Measurements from ENCODE around the gene GLYAT. TPM values are rescaled to one million over a fixed set of nuclear protein-coding genes. Genes with fewer than 3 reads are reported as not detected.
"Not testable (repeated sequence)": the region's sequence is repeated elsewhere in the genome, so short reads cannot be mapped to it uniquely, and the experiment has no call there.

GLYAT gene
- polyA plus RNA-seq, 4 donors = 2.7 to 151 (median 126) TPM

DNA sequence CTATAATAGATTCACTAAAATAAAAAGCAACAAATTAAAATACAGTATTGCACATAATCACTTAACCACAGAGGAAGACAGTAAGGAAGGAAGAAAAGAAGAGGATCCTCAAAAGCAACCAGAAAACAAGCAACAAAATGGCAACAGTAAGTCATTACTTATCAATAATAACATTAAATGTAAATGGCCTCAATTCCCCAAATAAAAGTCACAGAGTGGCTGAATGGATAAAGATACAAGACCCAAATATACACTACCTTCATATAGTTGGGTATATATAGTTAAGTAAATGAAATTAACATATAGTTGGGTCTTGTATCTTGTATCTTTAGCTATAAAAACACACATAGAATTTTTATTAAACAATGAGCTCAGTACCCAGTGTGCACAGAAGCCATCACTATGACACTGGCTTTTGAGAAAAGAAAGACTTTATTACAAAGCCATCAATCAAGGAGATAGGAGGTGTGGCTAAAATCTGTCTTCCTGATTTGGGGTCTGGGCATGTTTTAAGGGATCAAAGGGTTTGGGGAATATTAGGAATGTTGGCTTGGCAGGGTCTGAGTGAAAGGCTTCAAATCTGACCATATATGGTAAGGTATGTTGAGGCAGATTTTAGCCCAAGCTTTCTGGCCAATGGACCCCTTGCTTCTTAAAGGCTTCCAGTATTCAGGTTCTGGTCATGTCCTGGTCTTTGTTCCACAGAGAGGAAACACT is 13.4 kb upstream of the GLYAT start:
- DNase-seq (ENCODE audit: low read depth in 4 of 4, low spot score in 3 of 4) = no peak

DNA sequence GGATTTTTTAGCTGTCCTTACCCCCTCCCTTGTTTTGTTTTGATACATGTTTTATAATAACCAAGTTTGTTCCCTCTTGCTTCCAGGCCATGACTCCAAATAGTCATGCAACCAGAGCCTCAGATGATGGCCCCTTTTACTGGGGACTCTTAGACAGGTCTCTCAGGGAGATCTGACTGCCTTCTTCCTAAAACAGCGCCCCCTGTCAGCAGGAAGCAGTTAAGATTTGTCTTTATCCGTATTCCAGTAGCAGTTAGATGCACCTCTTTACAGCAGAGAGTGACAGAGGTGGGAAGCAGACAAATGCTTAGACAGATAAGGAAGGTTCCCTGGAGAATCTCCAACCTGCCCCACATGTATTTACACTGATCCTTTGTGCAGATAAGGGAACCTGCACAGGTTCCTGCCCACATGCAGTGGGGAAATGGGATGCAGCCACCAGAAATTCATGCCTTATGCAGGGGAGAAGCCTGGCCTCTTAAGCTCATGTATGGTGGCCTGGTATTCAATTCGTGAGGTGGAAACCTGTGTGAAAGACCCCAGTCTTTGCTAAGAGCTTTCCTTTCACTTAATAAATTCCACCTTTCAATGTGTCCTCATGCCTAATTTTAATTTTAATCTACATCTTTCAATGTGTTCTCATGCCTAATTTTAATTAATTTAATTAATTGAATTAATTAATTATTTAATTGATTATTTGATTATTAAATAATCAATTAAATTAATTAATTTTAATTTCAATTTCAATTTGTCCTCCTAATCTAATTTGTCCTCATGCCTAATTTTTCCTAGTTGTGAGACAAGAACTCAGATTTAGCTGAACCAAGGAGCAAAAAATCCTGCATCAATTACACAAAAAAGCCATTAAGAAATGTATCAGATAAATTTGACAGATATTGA is 11.5 kb upstream of the GLYAT start:
- no peak for DNase-seq (ENCODE audit: low read depth in 4 of 4, low spot score in 3 of 4)

GRCh38 chr11:58742140-58742539 is 10.4 kb upstream of the GLYAT start:
- DNase-seq (ENCODE audit: low read depth in 4 of 4, low spot score in 3 of 4) = no peak

DNA sequence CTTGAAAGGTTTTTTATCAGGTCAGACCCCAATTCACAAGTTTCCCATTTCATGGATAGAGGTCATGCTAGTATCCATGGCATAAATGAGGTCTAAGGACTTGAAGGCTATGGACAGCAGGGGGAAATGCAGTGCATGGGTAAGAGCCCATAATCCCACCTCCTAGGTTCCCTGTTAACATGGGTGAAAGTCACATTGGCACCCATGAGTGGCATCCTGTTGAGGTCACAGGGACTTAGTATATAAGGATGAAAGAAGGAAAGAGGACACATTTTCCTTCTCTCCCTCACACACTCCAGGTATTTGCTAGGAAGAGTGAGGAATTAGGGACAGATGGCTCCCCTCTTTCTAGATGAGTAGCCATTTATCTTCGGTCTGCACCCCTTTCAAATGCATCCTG is 9.4 kb upstream of the GLYAT start:
- no peak for DNase-seq (ENCODE audit: low read depth in 4 of 4, low spot score in 3 of 4)

- DNase-seq (ENCODE audit: low read depth in 4 of 4, low spot score in 3 of 4) = no peak
Observed at GRCh38 chr11:58740447-58740846, 8.7 kb upstream of the GLYAT start.

DNA sequence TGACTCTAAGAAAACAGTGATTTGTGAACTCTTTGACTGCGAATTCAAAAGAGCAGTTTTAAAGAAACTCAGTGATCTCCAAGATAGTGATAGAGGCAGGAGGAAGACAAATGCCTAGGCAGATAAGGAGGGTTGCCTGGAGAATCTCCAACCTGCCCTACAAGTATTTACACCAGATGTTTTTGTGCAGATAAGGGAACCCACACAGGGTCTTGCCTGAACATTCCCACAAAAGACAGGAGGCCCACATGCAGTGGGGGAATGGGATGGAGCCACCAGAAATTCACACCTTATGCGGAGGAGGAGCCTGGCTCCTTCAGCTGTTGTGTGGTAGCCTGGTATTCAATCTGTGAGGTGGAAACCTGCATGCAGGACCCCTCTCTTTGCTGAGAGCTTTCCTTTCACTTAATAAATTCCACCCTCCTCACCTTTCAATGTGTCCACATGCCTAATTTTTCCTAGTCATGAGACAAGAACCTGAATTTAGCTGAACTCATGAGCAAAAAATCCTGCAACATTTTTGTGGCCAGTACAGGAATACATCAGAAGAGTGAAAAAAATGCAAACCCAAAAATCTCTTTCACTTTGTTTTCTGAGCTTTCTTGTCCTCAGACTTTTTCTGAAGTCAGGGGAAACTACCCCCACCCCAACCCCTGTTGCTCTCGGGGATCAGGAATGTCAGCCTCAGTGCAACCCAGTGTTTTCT is 8.1 kb upstream of the GLYAT start:
- DNase-seq (ENCODE audit: low read depth in 4 of 4, low spot score in 3 of 4) = no peak

DNA sequence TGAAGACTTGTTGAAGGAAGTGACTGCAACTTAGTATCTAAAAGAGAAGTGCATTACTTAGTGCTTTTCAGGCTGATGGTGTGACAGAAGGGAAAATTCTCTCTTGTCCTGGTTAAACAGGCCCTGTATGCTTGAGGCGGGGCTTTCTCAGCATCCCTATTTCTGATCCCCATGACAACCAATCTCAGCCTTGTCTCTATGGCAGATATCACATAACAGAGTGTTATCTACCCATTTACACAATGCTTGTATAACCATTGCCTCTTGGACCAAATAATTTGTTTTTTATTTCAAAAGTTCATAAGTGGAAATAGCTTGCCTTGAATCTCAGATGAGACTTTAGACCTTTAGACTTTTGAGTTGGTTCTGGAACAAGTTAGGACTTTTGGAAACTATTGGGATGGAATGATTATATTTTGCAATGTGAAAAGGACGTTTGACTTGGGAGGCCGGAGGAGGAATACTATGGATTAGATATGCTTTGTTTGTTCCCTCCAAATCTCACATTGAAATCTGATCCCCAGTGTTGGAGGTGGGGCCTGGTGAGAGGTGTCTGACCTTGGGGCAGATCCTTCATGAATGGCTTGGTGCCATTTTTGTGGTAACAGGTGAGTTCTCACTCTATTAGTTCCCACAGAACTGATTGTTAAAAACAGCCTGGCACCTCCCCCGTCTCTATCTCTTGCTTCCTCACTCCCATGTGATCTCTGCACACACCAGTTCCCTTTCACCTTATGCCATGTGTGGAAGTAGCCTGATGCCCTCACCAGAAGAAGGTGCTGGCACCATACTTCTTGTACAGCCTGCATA is 3.1 kb upstream of the GLYAT start:
- no peak for DNase-seq (ENCODE audit: low read depth in 4 of 4, low spot score in 3 of 4)

DNA sequence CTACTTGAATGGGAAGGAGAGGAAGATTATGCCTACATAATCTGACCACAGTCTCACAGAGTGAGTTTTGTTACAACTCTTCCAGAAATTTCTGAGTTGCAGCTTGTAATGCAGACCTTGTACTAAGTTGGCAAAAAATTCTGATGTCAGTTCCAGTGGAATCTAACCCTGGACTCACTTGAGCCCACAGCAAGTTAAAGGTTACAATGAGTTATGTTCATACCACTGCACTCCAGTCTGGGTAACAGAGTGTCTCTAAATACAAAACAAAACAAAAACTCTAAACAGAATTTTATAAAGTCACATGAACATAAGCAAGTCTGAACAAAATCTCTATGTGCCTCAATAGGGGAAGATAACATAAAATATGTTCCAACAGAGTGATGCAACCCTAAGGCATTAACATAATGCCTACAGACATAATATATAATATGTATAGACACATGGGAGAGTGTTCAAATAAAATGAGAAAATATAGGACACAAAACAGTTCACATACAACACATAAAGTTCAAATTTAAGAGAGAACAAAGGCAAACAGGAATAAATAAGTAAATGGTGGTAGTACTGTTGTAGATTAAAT is 1.1 kb downstream of the GLYAT start:
- DNase-seq (ENCODE audit: low read depth in 4 of 4, low spot score in 3 of 4) = no peak

DNA sequence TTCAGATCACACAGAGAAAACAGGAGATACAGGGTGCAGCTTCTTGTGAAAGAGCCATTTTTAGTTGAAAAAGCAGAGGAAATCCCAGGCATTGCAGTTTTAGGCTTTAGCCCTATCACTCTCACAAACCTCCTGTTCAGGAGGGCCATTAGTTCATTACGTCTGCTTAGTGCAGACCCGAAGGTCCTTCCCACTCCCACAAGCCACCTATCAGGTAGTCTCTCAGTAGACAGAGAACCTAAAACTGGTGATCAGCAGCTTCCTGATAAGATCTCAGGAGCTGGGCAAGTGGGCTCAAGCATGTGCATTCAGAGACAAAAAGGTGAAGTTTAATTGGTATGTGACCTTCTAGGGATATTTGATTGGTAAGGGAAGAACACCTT is 4.3 kb downstream of the GLYAT start:
- DNase-seq (ENCODE audit: low read depth in 4 of 4, low spot score in 3 of 4) = no peak

DNA sequence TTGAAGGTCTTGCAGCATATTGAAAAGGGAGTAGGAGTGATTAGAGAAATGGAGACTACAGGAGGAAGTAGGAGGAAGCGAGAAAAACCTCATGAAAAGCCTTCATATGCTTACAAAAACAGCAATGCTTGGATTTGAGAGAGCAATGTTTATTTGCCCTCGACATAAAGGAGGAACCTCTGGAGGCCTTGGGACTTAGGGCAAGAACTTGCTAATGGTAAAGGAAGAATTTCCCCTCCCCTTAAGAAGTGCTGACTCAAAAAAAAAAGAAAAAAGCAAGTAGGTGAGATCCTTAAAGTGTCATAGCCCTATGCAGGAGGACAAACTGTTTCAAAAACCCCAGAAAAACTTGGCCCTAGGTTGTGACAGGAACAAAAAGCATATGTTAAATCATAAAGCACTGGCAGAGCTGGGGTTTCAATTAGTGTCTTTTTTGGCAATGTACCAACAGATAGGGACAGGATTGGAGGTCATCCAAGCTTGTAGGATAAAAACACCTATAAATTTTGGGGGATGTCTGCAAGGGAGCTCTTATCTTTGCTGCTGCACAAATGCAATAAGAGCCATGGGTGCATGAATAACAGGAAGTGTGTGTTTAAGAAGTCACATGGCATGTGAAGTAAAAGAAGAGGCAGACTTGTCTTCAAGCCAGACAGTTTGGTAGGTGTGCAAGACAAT is 4.9 kb downstream of the GLYAT start:
- DNase-seq (ENCODE audit: low read depth in 4 of 4, low spot score in 3 of 4) = no peak

- DNase-seq (ENCODE audit: low read depth in 4 of 4, low spot score in 3 of 4) = no peak
Observed at GRCh38 chr11:58719406-58720117, 12.2 kb downstream of the GLYAT start.

- no peak for DNase-seq (ENCODE audit: low read depth in 4 of 4, low spot score in 3 of 4)
Observed at GRCh38 chr11:58712531-58712930, 19.2 kb downstream of the GLYAT start.

DNA sequence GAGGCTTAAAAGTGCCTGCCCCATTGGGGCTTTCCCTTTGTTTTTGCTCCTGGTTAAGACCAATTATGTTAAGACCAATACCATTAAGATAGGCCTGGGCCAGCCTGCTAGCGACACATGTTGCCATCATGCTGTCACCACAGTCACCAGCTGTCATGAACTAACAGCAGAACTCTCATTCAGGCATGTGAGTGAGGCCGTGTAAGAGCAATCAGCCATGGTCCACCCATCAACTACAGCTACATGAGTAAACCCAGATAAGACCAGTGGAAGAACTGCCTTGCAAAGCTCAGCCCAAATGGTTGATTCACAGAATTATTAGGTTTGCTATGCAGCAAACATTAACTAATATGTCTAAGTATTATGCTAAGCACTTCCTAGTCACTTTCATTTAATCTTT is 19.9 kb downstream of the GLYAT start:
- no peak for DNase-seq (ENCODE audit: low read depth in 4 of 4, low spot score in 3 of 4)

DNA sequence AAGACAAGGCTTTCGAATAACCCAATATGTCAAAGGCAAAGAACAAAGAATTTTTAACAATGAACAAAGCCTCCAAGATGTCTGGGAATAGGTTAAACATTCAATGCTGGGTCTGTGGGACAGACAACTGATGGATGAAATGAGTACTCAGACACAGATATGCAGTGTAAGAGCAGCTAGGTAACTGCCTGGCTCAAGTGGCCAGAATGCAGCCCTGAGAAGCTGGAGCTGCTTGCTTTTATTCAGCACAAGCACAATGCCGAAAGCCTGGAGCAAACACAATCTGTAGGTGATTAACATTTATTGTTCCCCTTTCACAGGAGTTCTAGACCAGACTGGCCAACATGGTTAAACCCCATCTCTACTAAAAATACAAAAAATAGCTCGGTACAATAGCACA is 24.0 kb downstream of the GLYAT start:
- DNase-seq (ENCODE audit: low read depth in 4 of 4, low spot score in 3 of 4) = no peak

- DNase-seq (ENCODE audit: low read depth in 4 of 4, low spot score in 3 of 4) = not testable (repeated sequence)
Observed at GRCh38 chr11:58696825-58697224, 34.9 kb downstream of the GLYAT start.

DNA sequence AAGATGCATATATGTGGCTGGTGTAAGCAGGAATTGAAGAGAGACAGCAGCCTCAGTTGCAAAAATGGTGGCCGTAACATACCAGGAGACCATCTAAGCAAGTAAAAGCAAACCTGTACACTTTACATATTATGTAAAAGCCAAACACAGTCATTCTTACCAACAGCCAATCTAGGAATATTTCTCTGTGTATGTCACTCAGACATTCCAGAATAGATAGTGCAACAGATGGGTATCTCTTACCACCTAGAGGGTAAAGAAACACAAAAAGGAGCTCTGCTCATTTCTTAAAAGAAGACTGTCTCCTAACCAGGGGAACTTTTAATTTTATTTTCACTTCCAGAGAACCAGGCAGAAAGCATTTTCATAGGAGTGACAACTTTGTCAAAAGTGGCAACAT is 38.7 kb downstream of the GLYAT start:
- no peak for DNase-seq (ENCODE audit: low read depth in 4 of 4, low spot score in 3 of 4)

DNA sequence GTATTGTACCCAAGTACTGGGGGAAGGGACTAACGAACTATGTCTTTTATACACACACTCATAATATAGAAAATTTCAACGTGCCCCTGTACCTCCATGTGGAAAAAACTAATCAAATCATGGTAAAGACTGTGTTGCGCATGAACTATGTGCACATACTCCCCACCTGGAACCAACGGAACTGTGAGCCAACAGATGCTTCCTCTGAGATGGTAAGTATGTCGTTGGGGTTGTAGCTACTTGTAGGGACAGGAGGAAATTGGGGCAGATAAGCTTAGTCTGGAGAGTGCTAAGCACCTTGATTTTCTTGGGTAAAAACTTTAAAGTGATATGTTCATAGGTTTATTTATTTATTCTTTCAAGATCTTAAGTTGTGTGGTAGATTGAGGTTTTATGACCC is 40.1 kb downstream of the GLYAT start:
- DNase-seq (ENCODE audit: low read depth in 4 of 4, low spot score in 3 of 4) = no peak

GRCh38 chr11:58688789-58689503 is 42.8 kb downstream of the GLYAT start:
- no peak for DNase-seq (ENCODE audit: low read depth in 4 of 4, low spot score in 3 of 4)

Data from left renal pelvis (tissue), 4 donors.